WTC11 (cell line): ENCODE data around the gene ANGPTL4. TPM values are rescaled to one million over a fixed set of nuclear protein-coding genes. Genes with fewer than 3 reads are reported as not detected.

ENCODE experiments used
- ATAC-seq: fragments of 200-7000 bp; cut with Tn5 transposase; 2 replicates; pipeline ENCODE4 v1.10.0; 2021; ENCODE audit warnings: mild to moderate bottlenecking, moderate library complexity
- CTCF ChIA-PET: fragments of 300-600 bp; sonication (Branson Sonifier 250); formaldehyde crosslinking; loops from one replicate; lab custom pipeline; 2021; ENCODE audit warnings: antibody characterized with exemption; lab: Charles Lee
- POLR2A ChIA-PET: fragments of 350-600 bp; sonication (Branson Sonifier 250); formaldehyde crosslinking; loops from one replicate; lab custom pipeline; 2021; ENCODE audit warnings: antibody characterized with exemption; lab: Charles Lee
- DNase-seq: peaks from one replicate; pipeline ENCODE4 v3.0.0; 2021; ENCODE audit warnings: low spot score
- H3K27ac Mint-ChIP-seq: 2 replicates; pipeline ENCODE4 v1.8.0; 2021; ENCODE audit warnings: mixed read lengths
- H3K27me3 Mint-ChIP-seq: 2 replicates; pipeline ENCODE4 v1.8.0; 2021; ENCODE audit warnings: low read depth, mild to moderate bottlenecking, moderate library complexity, mixed read lengths
- H3K36me3 Mint-ChIP-seq: 2 replicates; pipeline ENCODE4 v1.8.0; 2021; ENCODE audit warnings: mixed read lengths
- H3K4me1 Mint-ChIP-seq: 2 replicates; pipeline ENCODE4 v1.8.0; 2022; ENCODE audit warnings: mixed read lengths
- H3K4me3 Mint-ChIP-seq: 2 replicates; pipeline ENCODE4 v1.8.0; 2021; ENCODE audit warnings: mild to moderate bottlenecking, moderate library complexity, mixed read lengths
- H3K9me3 Mint-ChIP-seq: 2 replicates; pipeline ENCODE4 v1.8.0; 2021; ENCODE audit warnings: mixed read lengths
- CREB1 ChIP-seq: sonication (generic); formaldehyde crosslinking; IDR thresholded peaks from 2 replicates; pipeline ENCODE4 v1.8.0; 2023; ENCODE audit warnings: mild to moderate bottlenecking, missing genetic modification reagents
- ELF4 ChIP-seq: sonication (generic); formaldehyde crosslinking; IDR thresholded peaks from 2 replicates; pipeline ENCODE4 v1.8.1; 2022; ENCODE audit warnings: low read depth, mild to moderate bottlenecking, moderate library complexity, missing genetic modification reagents
- FOXK1 ChIP-seq: sonication (generic); formaldehyde crosslinking; IDR thresholded peaks from 2 replicates; pipeline ENCODE4 v1.8.0; 2022; ENCODE audit warnings: mild to moderate bottlenecking, moderate library complexity, missing genetic modification reagents
- GRHL2 ChIP-seq: fragments of 250-450 bp; sonication (Bioruptor Pico); IDR thresholded peaks from 2 replicates; pipeline ENCODE4 v1.8.0; 2022; ENCODE audit warnings: mild to moderate bottlenecking, moderate library complexity; ENCODE audit not compliant: insufficient replicate concordance, severe bottlenecking
- IRF2 ChIP-seq: sonication (generic); formaldehyde crosslinking; IDR thresholded peaks from 2 replicates; pipeline ENCODE4 v1.8.0; 2022; ENCODE audit warnings: low read depth, missing genetic modification reagents, borderline replicate concordance
- JUN ChIP-seq: sonication (generic); formaldehyde crosslinking; IDR thresholded peaks from 2 replicates; pipeline ENCODE4 v1.8.0; 2023; ENCODE audit warnings: mild to moderate bottlenecking, missing genetic modification reagents
- NR1H2 ChIP-seq: sonication (generic); formaldehyde crosslinking; IDR thresholded peaks from 2 replicates; pipeline ENCODE4 v1.9.0; 2021; ENCODE audit warnings: mild to moderate bottlenecking, moderate library complexity, missing genetic modification reagents
- NR2C2 ChIP-seq: sonication (generic); formaldehyde crosslinking; IDR thresholded peaks from 2 replicates; pipeline ENCODE4 v1.8.0; 2022; ENCODE audit warnings: mild to moderate bottlenecking, missing genetic modification reagents
- STAT6 ChIP-seq: sonication (generic); formaldehyde crosslinking; conservative IDR thresholded peaks from 2 replicates; pipeline ENCODE4 v1.8.1; 2023; ENCODE audit warnings: mild to moderate bottlenecking, low read depth, missing genetic modification reagents, moderate library complexity
- TCF7 ChIP-seq: sonication (generic); formaldehyde crosslinking; IDR thresholded peaks from 2 replicates; pipeline ENCODE4 v1.8.0; 2022; ENCODE audit warnings: mild to moderate bottlenecking, low read depth, missing genetic modification reagents, moderate library complexity
- TP53 ChIP-seq: sonication (generic); formaldehyde crosslinking; IDR thresholded peaks from 2 replicates; pipeline ENCODE4 v1.8.1; 2023; ENCODE audit warnings: mild to moderate bottlenecking, missing genetic modification reagents
- ZBTB43 ChIP-seq: sonication (generic); formaldehyde crosslinking; IDR thresholded peaks from 2 replicates; pipeline ENCODE4 v1.8.1; 2023; ENCODE audit warnings: mild to moderate bottlenecking, missing genetic modification reagents
- ZNF416 ChIP-seq: fragments of 250-450 bp; sonication (Bioruptor Pico); IDR thresholded peaks from 2 replicates; pipeline ENCODE4 v1.9.0; 2021; ENCODE audit warnings: mild to moderate bottlenecking, inconsistent platforms
- total RNA-seq: library from RNA; stranded (reverse); gene quantifications from 3 replicates; pipeline ENCODE4 v1.2.3, GENCODE V29; 2021
- TF ChIP-seq, protein P1 (sequence below): fragments of 250-450 bp; sonication (Bioruptor Pico); IDR thresholded peaks from 2 replicates; pipeline ENCODE4 v2.1.2; 2022; ENCODE audit warnings: mild to moderate bottlenecking, moderate library complexity
- TF ChIP-seq, protein P2 (sequence below): sonication (generic); formaldehyde crosslinking; IDR thresholded peaks from 2 replicates; pipeline ENCODE4 v1.8.0; 2022; ENCODE audit warnings: mild to moderate bottlenecking, missing genetic modification reagents
- TF ChIP-seq, protein P3 (sequence below): sonication (generic); formaldehyde crosslinking; IDR thresholded peaks from 2 replicates; pipeline ENCODE4 v1.8.0; 2023; ENCODE audit warnings: missing genetic modification reagents

The ANGPTL4 gene
- total RNA-seq, 1 experiment from 2014 or later, result 1.0 TPM

GRCh38 chr19:8397271-8397670, 33.3 kb downstream of the ANGPTL4 start:
- peaks cover 10% of the 10 kb centered on the region for H3K4me1 Mint-ChIP-seq
- ChIA-PET CTCF (interaction anchor here (0.6 to 2.7 kb wide), 6 partner anchors 9 to 62 kb away, joined by 3 to 46 read pairs (median 4); partner anchors contain the start of gene KANK3), POLR2A (no interaction called here)
- TF ChIP-seq NR2C2 (CRISPR knock-in tag) (no peak), IRF2 (CRISPR knock-in tag) (no peak), ZNF416 (CRISPR knock-in tag) (no peak), ZBTB43 (CRISPR knock-in tag) (no peak)
- H3K9me3 Mint-ChIP-seq, result no peaks in the 10 kb centered on the region
- no peaks in the 10 kb centered on the region for H3K27me3 Mint-ChIP-seq
- peak overlapping the region; percentile 90 for H3K27ac Mint-ChIP-seq
- ATAC-seq (no peak), DNase-seq (no peak)
- peaks cover 8% of the 10 kb centered on the region for H3K36me3 Mint-ChIP-seq
- no peak overlapping the region for H3K4me3 Mint-ChIP-seq

DNA sequence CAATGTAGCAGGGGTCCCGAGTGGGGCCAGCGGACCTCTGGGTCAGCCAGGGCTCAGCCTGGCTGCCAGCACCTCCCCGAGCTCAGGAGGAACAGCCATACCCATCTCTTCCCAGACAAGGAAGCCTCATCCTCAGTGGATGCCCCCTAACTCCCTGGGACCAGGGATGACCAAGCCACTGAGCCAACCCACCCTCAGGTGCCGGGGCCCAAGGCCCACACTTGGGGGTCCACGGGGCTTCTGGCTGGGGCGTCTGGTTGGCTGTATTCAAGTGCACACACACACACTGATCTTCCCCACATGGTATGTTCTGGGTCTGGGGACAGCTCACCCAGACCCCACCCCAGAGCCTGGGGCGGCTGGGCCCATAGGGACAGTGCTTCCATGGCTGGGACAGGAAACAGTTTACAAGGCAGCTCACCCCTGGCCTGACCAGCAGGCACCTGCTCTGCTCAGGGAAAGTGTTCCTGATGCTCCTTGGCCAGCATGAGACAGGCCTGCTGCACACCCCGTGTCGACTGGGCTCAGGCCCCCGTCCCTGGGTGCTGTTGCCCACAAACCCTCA, 33.9 kb downstream of the ANGPTL4 start:
- POLR2A ChIA-PET, result interaction anchor here (0.6 kb wide), 1 partner anchor 23 kb away, joined by 3 read pairs; no protein-coding TSS in a partner anchor
- H3K4me3 Mint-ChIP-seq, result no peak overlapping the region

GRCh38 chr19:8398311-8398771, 34.4 kb downstream of the ANGPTL4 start:
- ATAC-seq, result no peak
- no peaks in the 10 kb centered on the region for H3K9me3 Mint-ChIP-seq
- H3K27ac Mint-ChIP-seq, result no peak overlapping the region

More for the DNA sequence above, 33.9 kb downstream of the ANGPTL4 start:
- H3K27ac Mint-ChIP-seq, result no peak overlapping the region
- no peaks in the 10 kb centered on the region for H3K9me3 Mint-ChIP-seq
- no peaks in the 10 kb centered on the region for H3K27me3 Mint-ChIP-seq
- peaks cover 10% of the 10 kb centered on the region for H3K4me1 Mint-ChIP-seq
- no peak for TF ChIP-seq STAT6 (CRISPR knock-in tag)
- DNase-seq (no peak), ATAC-seq (no peak)
- H3K36me3 Mint-ChIP-seq, result peaks cover 11% of the 10 kb centered on the region
- CTCF ChIA-PET, result interaction anchor here (0.6 to 2.7 kb wide), 6 partner anchors 8 to 63 kb away, joined by 3 to 46 read pairs (median 4); partner anchors contain the start of gene KANK3

DNA sequence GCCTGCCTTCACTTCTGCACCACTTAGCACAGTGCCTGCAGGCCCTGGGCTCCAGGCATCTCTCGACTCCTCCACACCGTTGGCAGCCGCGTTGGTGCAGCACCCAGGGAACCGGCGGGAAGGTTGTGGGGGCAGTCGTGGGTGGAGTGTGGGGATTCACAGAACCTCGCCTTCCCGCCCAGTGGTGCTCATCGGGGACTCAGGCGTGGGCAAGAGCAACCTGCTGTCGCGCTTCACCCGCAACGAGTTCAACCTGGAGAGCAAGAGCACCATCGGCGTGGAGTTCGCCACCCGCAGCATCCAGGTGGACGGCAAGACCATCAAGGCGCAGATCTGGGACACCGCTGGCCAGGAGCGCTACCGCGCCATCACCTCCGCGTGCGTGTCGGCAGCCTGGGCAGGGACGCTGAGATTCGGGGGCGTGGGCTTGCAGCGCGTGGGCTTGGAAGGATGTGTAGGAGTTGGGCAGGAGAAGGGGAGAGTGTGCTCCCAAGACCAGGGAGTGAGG, 35.8 kb downstream of the ANGPTL4 start:
- ATAC-seq (no peak), DNase-seq (no peak)
- ChIA-PET CTCF (no interaction called here), POLR2A (no interaction called here)
- H3K9me3 Mint-ChIP-seq, result no peaks in the 10 kb centered on the region
- no peak overlapping the region for H3K4me3 Mint-ChIP-seq
- no peak overlapping the region for H3K27ac Mint-ChIP-seq
- peaks cover 11% of the 10 kb centered on the region for H3K36me3 Mint-ChIP-seq
- peaks cover 8% of the 10 kb centered on the region for H3K4me1 Mint-ChIP-seq
- no peaks in the 10 kb centered on the region for H3K27me3 Mint-ChIP-seq
- TF ChIP-seq FOXK1 (no peak), TP53 (CRISPR knock-in tag) (no peak), STAT6 (CRISPR knock-in tag) (no peak), GRHL2 (CRISPR knock-in tag) (no peak), ELF4 (no peak), NR1H2 (CRISPR knock-in tag) (no peak), CREB1 (no peak), TCF7 (CRISPR knock-in tag) (no peak), JUN (CRISPR knock-in tag) (no peak)
- TF ChIP-seq, protein P1, sequence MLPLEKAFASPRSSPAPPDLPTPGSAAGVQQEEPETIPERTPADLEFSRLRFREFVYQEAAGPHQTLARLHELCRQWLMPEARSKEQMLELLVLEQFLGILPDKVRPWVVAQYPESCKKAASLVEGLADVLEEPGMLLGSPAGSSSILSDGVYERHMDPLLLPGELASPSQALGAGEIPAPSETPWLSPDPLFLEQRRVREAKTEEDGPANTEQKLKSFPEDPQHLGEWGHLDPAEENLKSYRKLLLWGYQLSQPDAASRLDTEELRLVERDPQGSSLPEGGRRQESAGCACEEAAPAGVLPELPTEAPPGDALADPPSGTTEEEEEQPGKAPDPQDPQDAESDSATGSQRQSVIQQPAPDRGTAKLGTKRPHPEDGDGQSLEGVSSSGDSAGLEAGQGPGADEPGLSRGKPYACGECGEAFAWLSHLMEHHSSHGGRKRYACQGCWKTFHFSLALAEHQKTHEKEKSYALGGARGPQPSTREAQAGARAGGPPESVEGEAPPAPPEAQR (CRISPR knock-in tag), result no peak
- TF ChIP-seq, protein P2, sequence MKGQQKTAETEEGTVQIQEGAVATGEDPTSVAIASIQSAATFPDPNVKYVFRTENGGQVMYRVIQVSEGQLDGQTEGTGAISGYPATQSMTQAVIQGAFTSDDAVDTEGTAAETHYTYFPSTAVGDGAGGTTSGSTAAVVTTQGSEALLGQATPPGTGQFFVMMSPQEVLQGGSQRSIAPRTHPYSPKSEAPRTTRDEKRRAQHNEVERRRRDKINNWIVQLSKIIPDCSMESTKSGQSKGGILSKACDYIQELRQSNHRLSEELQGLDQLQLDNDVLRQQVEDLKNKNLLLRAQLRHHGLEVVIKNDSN, result no peak
- TF ChIP-seq, protein P3, sequence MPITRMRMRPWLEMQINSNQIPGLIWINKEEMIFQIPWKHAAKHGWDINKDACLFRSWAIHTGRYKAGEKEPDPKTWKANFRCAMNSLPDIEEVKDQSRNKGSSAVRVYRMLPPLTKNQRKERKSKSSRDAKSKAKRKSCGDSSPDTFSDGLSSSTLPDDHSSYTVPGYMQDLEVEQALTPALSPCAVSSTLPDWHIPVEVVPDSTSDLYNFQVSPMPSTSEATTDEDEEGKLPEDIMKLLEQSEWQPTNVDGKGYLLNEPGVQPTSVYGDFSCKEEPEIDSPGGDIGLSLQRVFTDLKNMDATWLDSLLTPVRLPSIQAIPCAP (CRISPR knock-in tag), result no peak

More at GRCh38 chr19:8398311-8398771, 34.4 kb downstream of the ANGPTL4 start:
- Mint-ChIP-seq H3K4me1 (peaks cover 8% of the 10 kb centered on the region), H3K4me3 (no peak overlapping the region), H3K36me3 (peaks cover 11% of the 10 kb centered on the region), H3K27me3 (no peaks in the 10 kb centered on the region)
- DNase-seq, result no peak
- ChIA-PET POLR2A (interaction anchor here (0.6 kb wide), 3 partner anchors 23 to 82 kb away, joined by 3 read pairs; no protein-coding TSS in a partner anchor), CTCF (interaction anchor here (1.2 to 2.7 kb wide), 4 partner anchors 15 to 63 kb away, joined by 4 to 46 read pairs (median 6); partner anchors contain the start of gene MARCHF2)
- TF ChIP-seq ELF4, result no peak
